HFF-Myc (cell line): ENCODE measurements around the gene ACBD4.

ENCODE experiments used
- DNase-seq: peaks from one replicate; pipeline ENCODE4 v3.0.0-alpha.2; 2011; ENCODE audit warnings: low read depth; ENCODE audit errors: extremely low read depth
- H3K4me3 ChIP-seq: replicated peaks from 2 replicates; pipeline ENCODE4 v1.5.1; 2011; ENCODE audit warnings: low read depth, mild to moderate bottlenecking, control low read depth, low read length
- TF ChIP-seq, protein P1 (sequence below): IDR thresholded peaks from 2 replicates; pipeline ENCODE4 v1.5.1; 2012; ENCODE audit warnings: mild to moderate bottlenecking, low read depth, low read length, control low read depth; ENCODE audit errors: missing control alignments

The ACBD4 gene

DNA sequence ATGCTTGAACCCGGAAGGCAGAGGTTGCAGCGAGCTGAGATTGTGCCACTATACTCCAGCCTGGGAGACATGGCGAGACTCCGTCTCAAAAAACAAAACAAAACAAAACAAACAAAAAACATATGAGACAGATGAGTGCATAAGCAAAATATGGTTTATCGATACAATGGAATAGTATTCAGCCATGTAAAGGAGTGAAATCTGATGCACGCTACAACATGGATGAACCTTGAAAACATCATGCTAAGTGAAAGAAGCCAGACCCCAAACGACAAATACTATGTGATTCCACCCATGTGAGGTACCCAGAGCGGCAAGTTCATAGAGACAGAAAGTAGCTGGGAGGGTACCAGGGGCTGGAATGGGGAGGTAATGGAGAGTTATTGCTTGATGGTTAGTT lies 10.0 kb upstream of the ACBD4 start:
- no peak for DNase-seq

DNA sequence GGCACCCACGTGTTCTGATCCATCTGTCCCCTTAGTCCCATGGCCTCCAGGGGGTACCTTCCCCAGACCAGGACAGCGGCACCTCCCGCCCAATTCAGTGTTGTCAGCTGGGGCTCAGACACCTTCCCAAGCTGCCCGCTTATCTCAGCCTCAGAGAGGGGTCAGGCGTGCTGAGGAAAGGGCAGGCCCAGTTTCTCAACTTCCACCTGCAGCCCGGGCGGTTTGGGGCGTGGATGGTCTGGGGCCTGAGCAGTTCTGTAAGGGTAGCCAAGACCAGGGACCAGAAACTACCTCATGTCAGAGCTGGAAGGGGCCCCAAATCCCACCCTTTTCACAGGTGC lies 8.3 kb upstream of the ACBD4 start:
- no peak overlapping the region for H3K4me3 ChIP-seq
- DNase-seq, result no peak
- TF ChIP-seq, protein P1, sequence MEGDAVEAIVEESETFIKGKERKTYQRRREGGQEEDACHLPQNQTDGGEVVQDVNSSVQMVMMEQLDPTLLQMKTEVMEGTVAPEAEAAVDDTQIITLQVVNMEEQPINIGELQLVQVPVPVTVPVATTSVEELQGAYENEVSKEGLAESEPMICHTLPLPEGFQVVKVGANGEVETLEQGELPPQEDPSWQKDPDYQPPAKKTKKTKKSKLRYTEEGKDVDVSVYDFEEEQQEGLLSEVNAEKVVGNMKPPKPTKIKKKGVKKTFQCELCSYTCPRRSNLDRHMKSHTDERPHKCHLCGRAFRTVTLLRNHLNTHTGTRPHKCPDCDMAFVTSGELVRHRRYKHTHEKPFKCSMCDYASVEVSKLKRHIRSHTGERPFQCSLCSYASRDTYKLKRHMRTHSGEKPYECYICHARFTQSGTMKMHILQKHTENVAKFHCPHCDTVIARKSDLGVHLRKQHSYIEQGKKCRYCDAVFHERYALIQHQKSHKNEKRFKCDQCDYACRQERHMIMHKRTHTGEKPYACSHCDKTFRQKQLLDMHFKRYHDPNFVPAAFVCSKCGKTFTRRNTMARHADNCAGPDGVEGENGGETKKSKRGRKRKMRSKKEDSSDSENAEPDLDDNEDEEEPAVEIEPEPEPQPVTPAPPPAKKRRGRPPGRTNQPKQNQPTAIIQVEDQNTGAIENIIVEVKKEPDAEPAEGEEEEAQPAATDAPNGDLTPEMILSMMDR, result no peak

More for the DNA sequence above, 10.0 kb upstream of the ACBD4 start:
- TF ChIP-seq, protein P1, result no peak
- H3K4me3 ChIP-seq, result no peak overlapping the region

DNA sequence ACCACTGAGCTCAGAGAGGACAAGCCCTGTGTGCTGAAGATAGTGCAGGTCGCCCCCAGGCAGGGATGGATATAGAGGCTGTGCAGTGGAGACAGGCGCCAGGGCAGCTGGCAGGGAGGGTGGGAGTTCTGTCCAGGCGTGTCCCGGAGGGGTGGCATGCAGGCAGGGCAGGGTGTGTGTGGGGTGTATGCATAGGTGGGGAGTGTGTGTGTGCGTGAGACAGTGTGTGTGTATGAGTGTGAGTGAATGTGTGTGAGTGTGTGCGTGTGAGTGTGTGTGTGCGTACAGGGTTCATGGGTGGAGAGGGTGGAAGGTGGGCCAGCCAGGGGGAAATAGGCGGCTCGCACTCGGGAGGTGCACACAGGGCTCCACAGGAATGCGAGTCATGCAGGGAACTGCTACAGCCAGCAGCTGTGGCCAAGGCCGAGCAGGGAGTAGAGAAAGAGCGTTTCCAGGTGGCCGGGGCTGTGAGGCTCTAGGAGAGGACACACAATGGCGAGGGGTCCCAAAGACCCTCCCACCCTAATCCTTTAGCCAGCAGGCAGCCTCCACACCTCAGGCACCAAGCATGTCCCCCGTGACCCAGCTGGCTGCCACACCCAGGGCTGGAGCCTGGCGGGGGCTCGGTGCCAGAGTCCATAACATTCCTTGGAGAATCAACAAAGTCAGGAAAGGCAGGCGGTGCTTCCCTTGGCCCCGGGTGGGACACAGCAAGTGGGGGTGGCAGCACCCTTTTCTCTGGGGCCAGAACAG lies 7.8 kb upstream of the ACBD4 start:
- H3K4me3 ChIP-seq, result no peak overlapping the region
- TF ChIP-seq, protein P1, result no peak
- no peak for DNase-seq

DNA sequence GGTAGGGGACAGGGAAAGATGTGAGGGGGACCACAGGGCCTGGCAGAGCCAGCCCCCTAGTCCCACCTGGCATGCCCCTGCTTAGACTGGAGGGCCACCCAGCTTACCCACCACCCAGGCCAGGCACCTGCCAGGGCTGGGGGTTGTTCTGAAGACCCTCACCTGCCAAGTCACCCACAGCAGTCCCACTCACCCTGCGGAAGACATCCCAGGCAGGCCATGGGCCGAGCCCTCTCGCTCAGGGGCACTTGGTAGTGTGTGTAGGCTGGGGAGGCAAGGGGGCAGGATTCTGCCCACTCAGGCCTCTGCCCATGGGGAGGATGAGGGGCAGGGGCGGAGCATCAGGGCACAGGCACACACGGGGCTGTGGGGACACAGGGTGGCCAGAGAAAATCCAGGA lies 7.2 kb upstream of the ACBD4 start:
- no peak for DNase-seq
- TF ChIP-seq, protein P1, result no peak
- no peak overlapping the region for H3K4me3 ChIP-seq

DNA sequence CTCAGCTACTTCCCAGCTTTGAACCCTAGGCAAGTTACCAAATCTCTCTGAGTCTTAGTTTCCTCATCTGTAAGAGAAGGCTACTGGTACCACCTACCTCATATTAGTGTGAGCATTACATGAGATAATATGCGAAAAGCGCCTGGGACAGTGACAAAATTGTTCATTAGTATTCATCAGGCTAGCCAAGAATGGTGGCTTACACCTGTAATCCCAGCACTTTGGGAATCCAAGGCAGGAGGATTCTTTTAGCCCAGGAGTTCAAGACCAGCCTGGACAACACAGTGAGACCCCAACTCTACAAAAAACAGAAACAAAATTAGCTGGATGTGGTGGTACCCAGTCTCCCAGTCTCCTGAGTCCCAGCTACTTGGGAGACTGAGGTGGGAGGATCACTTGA lies 6.5 kb upstream of the ACBD4 start:
- TF ChIP-seq, protein P1, result no peak
- H3K4me3 ChIP-seq, result no peak overlapping the region
- DNase-seq, result no peak

DNA sequence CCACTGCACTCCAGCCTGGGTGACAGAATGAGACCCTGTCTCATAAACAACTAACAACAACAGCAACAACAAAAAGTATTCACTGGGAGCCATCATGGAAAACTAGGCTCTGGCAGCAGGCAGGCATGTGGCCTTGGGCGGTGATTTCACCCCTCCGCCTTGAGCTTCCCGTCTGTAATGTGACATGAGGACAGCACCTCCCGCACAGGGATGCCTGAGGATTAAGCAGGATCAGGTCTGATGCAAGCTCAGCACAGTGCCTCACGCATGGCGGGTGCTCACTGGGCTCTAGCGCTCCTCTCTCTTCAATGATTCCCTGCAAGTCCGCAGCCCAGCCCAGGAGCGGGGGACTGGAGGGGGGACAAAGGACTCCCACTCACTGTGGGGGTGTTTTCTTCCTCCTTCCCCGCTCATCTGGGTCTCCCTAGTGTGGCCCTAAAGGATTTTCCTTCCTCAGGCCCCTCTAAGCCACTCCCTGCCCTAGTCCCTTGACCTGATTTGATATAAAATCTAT lies 6.0 kb upstream of the ACBD4 start:
- no peak for DNase-seq
- no peak overlapping the region for H3K4me3 ChIP-seq
- TF ChIP-seq, protein P1, result no peak
